Measurements from ENCODE around the gene NR0B2. TPM values are rescaled to one million over a fixed set of nuclear protein-coding genes. Genes with fewer than 3 reads are reported as not detected.

Gene NR0B2
- total and polyA plus RNA-seq, 2 of the 13 experiments (the other 11 are each of a cell fraction or from before 2014, with no cell fraction given), result 72.5 to 133 TPM

GRCh38 chr1:26921540-26922430 is 8.0 kb upstream of the NR0B2 start, which contains the start of gene NUDC (continued):
- TF ChIP-seq ZNF318 (CRISPR knock-in tag; IDR thresholded peaks at IDR 0.05), result no peak; the same call in 1 of the 2 replicates
- no peak for TF ChIP-seq ZNF614 (CRISPR knock-in tag; IDR thresholded peaks at IDR 0.05; ENCODE audit: borderline replicate concordance)
- 0 out of 2 replicates have a peak, but pooled peaks have one; percentile 78 for TF ChIP-seq ZNF354B (CRISPR knock-in tag; IDR thresholded peaks at IDR 0.05)
- TF ChIP-seq ATM (IDR thresholded peaks at IDR 0.05; ENCODE audit: borderline replicate concordance), result no peak
- peak; percentile 90 for TF ChIP-seq CSRNP1 (CRISPR knock-in tag; IDR thresholded peaks at IDR 0.05)
- TF ChIP-seq ZNF609 (CRISPR knock-in tag; IDR thresholded peaks at IDR 0.05; ENCODE audit: borderline replicate concordance), result peak; percentile 54; the same call in 1 of the 2 replicates
- TF ChIP-seq GLI4 (CRISPR knock-in tag; IDR thresholded peaks at IDR 0.05; ENCODE audit: borderline replicate concordance), result peak; percentile 60
- TF ChIP-seq ZNF570 (CRISPR knock-in tag; IDR thresholded peaks at IDR 0.05; ENCODE audit: borderline replicate concordance), result no peak
- TF ChIP-seq ZFYVE20 (CRISPR knock-in tag; IDR thresholded peaks at IDR 0.05; ENCODE audit: borderline replicate concordance, low read depth), result no peak
- TF ChIP-seq SSRP1 (CRISPR knock-in tag; IDR thresholded peaks at IDR 0.05), result no peak
- TF ChIP-seq ZNF639 (CRISPR knock-in tag; conservative IDR thresholded peaks at IDR 0.05), result peak; percentile 38; the same call in 1 of the 2 replicates

Data from HepG2 (cell line).